ENCODE results near the gene NELL1.

NELL1 gene

DNA sequence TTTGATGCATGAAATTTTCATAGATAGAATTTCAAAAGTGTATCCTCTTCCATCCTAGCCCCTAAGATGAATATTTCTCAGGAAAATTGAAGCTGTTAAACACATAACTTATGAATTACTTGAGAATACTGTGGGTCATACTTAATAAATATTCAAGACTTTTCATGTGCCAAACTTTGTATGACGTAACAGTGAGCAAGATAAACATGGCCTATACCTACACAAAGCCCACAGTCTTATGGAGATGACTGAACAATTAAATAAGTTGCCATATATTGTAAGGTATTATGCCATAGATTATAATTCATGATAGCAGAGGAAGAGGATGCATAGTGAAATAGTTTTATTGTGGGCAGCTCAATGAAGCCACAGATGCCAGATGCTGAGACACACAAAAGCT, 902.8 kb downstream of the NELL1 start:
- Histone ChIP-seq H4K20me1 (ENCODE audit: insufficient read depth, low read length, poor library complexity, severe bottlenecking) (no peaks in the 10 kb centered on the region), H3K27me3 (ENCODE audit: insufficient read depth, low read length, poor library complexity, severe bottlenecking) (no peaks in the 10 kb centered on the region), H3K36me3 (ENCODE audit: insufficient read depth, low read length) (no peaks in the 10 kb centered on the region), H3K4me2 (ENCODE audit: low read depth, low read length, poor library complexity, severe bottlenecking) (no peak overlapping the region), H3K9ac (ENCODE audit: low read depth, low read length, poor library complexity, severe bottlenecking) (no peak overlapping the region), H3K4me1 (ENCODE audit: insufficient read depth, low read length, poor library complexity, severe bottlenecking) (no peaks in the 10 kb centered on the region), H3K4me3 (ENCODE audit: low read length, poor library complexity, severe bottlenecking) (no peak overlapping the region), H3K9me2 (replicated peaks; ENCODE audit: low read depth, low read length) (no peaks in the 10 kb centered on the region), H3K9me3 (ENCODE audit: insufficient read depth, low read depth, low read length) (no peaks in the 10 kb centered on the region), H3F3A (ENCODE audit: low read depth) (no peaks in the 10 kb centered on the region), H3K79me2 (ENCODE audit: insufficient read depth, low read length) (no peaks in the 10 kb centered on the region), H2AFZ (ENCODE audit: low read length) (no peak overlapping the region)
- TF ChIP-seq EZH2phosphoT487 (IDR thresholded peaks at IDR 0.05; ENCODE audit: borderline replicate concordance): no peak
- TF ChIP-seq, protein P1, sequence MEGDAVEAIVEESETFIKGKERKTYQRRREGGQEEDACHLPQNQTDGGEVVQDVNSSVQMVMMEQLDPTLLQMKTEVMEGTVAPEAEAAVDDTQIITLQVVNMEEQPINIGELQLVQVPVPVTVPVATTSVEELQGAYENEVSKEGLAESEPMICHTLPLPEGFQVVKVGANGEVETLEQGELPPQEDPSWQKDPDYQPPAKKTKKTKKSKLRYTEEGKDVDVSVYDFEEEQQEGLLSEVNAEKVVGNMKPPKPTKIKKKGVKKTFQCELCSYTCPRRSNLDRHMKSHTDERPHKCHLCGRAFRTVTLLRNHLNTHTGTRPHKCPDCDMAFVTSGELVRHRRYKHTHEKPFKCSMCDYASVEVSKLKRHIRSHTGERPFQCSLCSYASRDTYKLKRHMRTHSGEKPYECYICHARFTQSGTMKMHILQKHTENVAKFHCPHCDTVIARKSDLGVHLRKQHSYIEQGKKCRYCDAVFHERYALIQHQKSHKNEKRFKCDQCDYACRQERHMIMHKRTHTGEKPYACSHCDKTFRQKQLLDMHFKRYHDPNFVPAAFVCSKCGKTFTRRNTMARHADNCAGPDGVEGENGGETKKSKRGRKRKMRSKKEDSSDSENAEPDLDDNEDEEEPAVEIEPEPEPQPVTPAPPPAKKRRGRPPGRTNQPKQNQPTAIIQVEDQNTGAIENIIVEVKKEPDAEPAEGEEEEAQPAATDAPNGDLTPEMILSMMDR (conservative IDR thresholded peaks at IDR 0.05; ENCODE audit: low read length): no peak

DNA sequence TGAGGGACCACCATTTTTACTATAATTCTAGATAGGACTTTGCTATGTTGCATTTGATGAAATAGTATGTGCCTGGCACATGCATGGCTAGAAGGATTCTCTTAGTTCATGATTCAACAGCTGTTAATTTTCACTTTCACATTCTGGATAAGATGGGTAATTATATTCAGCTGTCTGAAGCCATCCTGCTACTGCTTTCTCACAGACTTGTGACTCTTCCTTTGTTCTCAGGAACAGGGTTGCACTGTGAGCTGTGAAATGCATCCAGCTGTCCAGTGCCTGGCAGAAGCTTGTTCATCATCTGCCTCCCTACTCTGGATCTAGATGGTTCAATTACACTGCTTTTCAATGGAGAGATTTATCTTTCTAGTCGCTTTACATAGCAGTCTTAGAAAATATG, 913.4 kb downstream of the NELL1 start:
- Histone ChIP-seq H2AFZ (ENCODE audit: low read length) (no peak overlapping the region), H3K9me3 (ENCODE audit: insufficient read depth, low read depth, low read length) (no peaks in the 10 kb centered on the region), H3K27me3 (ENCODE audit: insufficient read depth, low read length, poor library complexity, severe bottlenecking) (no peaks in the 10 kb centered on the region), H3K4me2 (ENCODE audit: low read depth, low read length, poor library complexity, severe bottlenecking) (no peak overlapping the region), H3K79me2 (ENCODE audit: insufficient read depth, low read length) (no peaks in the 10 kb centered on the region), H3K9ac (ENCODE audit: low read depth, low read length, poor library complexity, severe bottlenecking) (no peak overlapping the region), H3K36me3 (ENCODE audit: insufficient read depth, low read length) (no peaks in the 10 kb centered on the region), H3F3A (ENCODE audit: low read depth) (no peaks in the 10 kb centered on the region), H3K9me2 (replicated peaks; ENCODE audit: low read depth, low read length) (no peaks in the 10 kb centered on the region), H4K20me1 (ENCODE audit: insufficient read depth, low read length, poor library complexity, severe bottlenecking) (no peaks in the 10 kb centered on the region), H3K4me1 (ENCODE audit: insufficient read depth, low read length, poor library complexity, severe bottlenecking) (no peaks in the 10 kb centered on the region), H3K4me3 (ENCODE audit: low read length, poor library complexity, severe bottlenecking) (no peak overlapping the region)
- no peak for TF ChIP-seq EZH2phosphoT487 (IDR thresholded peaks at IDR 0.05; ENCODE audit: borderline replicate concordance)
- TF ChIP-seq, protein P1 (conservative IDR thresholded peaks at IDR 0.05; ENCODE audit: low read length): no peak

- H3K79me2 ChIP-seq (ENCODE audit: insufficient read depth, low read length): no peaks in the 10 kb centered on the region
Measured at GRCh38 chr11:21588754-21589153, 919.4 kb downstream of the NELL1 start.

More at GRCh38 chr11:21588754-21589153, 919.4 kb downstream of the NELL1 start:
- Histone ChIP-seq H3K4me3 (ENCODE audit: low read length, poor library complexity, severe bottlenecking) (no peak overlapping the region), H3K9me2 (replicated peaks; ENCODE audit: low read depth, low read length) (no peaks in the 10 kb centered on the region), H3K9me3 (ENCODE audit: insufficient read depth, low read depth, low read length) (no peaks in the 10 kb centered on the region; the same call in 1 of the 2 replicates), H3K9ac (ENCODE audit: low read depth, low read length, poor library complexity, severe bottlenecking) (no peak overlapping the region), H3K4me2 (ENCODE audit: low read depth, low read length, poor library complexity, severe bottlenecking) (no peak overlapping the region), H3K27me3 (ENCODE audit: insufficient read depth, low read length, poor library complexity, severe bottlenecking) (no peaks in the 10 kb centered on the region), H3F3A (ENCODE audit: low read depth) (no peaks in the 10 kb centered on the region), H2AFZ (ENCODE audit: low read length) (no peak overlapping the region), H4K20me1 (ENCODE audit: insufficient read depth, low read length, poor library complexity, severe bottlenecking) (no peaks in the 10 kb centered on the region), H3K36me3 (ENCODE audit: insufficient read depth, low read length) (no peaks in the 10 kb centered on the region), H3K4me1 (ENCODE audit: insufficient read depth, low read length, poor library complexity, severe bottlenecking) (no peaks in the 10 kb centered on the region)
- TF ChIP-seq, protein P1 (conservative IDR thresholded peaks at IDR 0.05; ENCODE audit: low read length): no peak
- TF ChIP-seq EZH2phosphoT487 (IDR thresholded peaks at IDR 0.05; ENCODE audit: borderline replicate concordance): no peak
